ENCODE results near the gene LY6G5C.
A peak's percentile ranks its signal among the peaks of the same experiment; 100 is the strongest.

The LY6G5C gene

GRCh38 chr6:31697555-31697954 is 16.7 kb upstream of the LY6G5C start:
- Histone ChIP-seq H4K8ac (ENCODE audit: low read depth, low read length) (no peak overlapping the region), H2BK15ac (replicated peaks; ENCODE audit: low read depth) (no peak overlapping the region), H2BK120ac (ENCODE audit: low read depth, low read length) (no peak overlapping the region), H3K79me2 (ENCODE audit: control insufficient read depth, insufficient read depth, low read length) (peaks cover 17% of the 10 kb centered on the region), H3K27ac (ENCODE audit: low read depth, low read length) (no peak overlapping the region), H3K79me1 (ENCODE audit: low read length) (peaks cover 17% of the 10 kb centered on the region), H3K4me2 (ENCODE audit: low read length) (no peak overlapping the region), H3K56ac (ENCODE audit: low read length) (no peak overlapping the region), H3K4me1 (ENCODE audit: control insufficient read depth, low read depth, low read length) (peaks cover 7% of the 10 kb centered on the region), H3K4ac (ENCODE audit: low read depth, low read length) (no peak overlapping the region), H3K18ac (ENCODE audit: low read length) (no peak overlapping the region), H2BK5ac (ENCODE audit: low read length) (no peak overlapping the region), H3K36me3 (ENCODE audit: control insufficient read depth, insufficient read depth, low read length) (peaks cover 15% of the 10 kb centered on the region), H4K5ac (ENCODE audit: low read length) (no peak overlapping the region), H2AK5ac (ENCODE audit: low read length) (no peak overlapping the region), H3K9ac (ENCODE audit: low read length) (no peak overlapping the region), H3K4me3 (ENCODE audit: low read length) (no peak overlapping the region), H3K23ac (ENCODE audit: low read length) (no peak overlapping the region), H3K27me3 (ENCODE audit: insufficient read depth, low read length, poor library complexity) (no peaks in the 10 kb centered on the region)
- DNase-seq = no peak
- WGBS (ENCODE audit: extremely low coverage, insufficient coverage, low lambda C conversion rate) = no CpG with 5 or more reads among the region's 3 CpGs

GRCh38 chr6:31693535-31693934 is 12.7 kb upstream of the LY6G5C start:
- WGBS (ENCODE audit: extremely low coverage, insufficient coverage, low lambda C conversion rate) = no CpG with 5 or more reads among the region's 6 CpGs
- Histone ChIP-seq H3K27me3 (ENCODE audit: insufficient read depth, low read length, poor library complexity) (no peaks in the 10 kb centered on the region), H2BK120ac (ENCODE audit: low read depth, low read length) (no peak overlapping the region), H3K79me2 (ENCODE audit: control insufficient read depth, insufficient read depth, low read length) (peaks cover 3% of the 10 kb centered on the region), H4K5ac (ENCODE audit: low read length) (no peak overlapping the region), H3K4me2 (ENCODE audit: low read length) (no peak overlapping the region), H3K4ac (ENCODE audit: low read depth, low read length) (no peak overlapping the region), H4K8ac (ENCODE audit: low read depth, low read length) (no peak overlapping the region), H3K56ac (ENCODE audit: low read length) (no peak overlapping the region), H3K27ac (ENCODE audit: low read depth, low read length) (no peak overlapping the region), H2BK5ac (ENCODE audit: low read length) (no peak overlapping the region), H2BK15ac (replicated peaks; ENCODE audit: low read depth) (no peak overlapping the region), H3K4me3 (ENCODE audit: low read length) (no peak overlapping the region), H3K36me3 (ENCODE audit: control insufficient read depth, insufficient read depth, low read length) (peaks cover 26% of the 10 kb centered on the region), H3K23ac (ENCODE audit: low read length) (no peak overlapping the region), H3K18ac (ENCODE audit: low read length) (no peak overlapping the region), H3K4me1 (ENCODE audit: control insufficient read depth, low read depth, low read length) (peaks cover 8% of the 10 kb centered on the region), H3K9ac (ENCODE audit: low read length) (no peak overlapping the region), H2AK5ac (ENCODE audit: low read length) (no peak overlapping the region), H3K79me1 (ENCODE audit: low read length) (peaks cover 4% of the 10 kb centered on the region)
- no peak for DNase-seq

- Histone ChIP-seq H3K4ac (ENCODE audit: low read depth, low read length) (no peak overlapping the region), H2BK15ac (replicated peaks; ENCODE audit: low read depth) (no peak overlapping the region), H3K79me1 (ENCODE audit: low read length) (peaks cover 4% of the 10 kb centered on the region), H4K8ac (ENCODE audit: low read depth, low read length) (no peak overlapping the region), H3K36me3 (ENCODE audit: control insufficient read depth, insufficient read depth, low read length) (peaks cover 31% of the 10 kb centered on the region), H3K27ac (ENCODE audit: low read depth, low read length) (no peak overlapping the region), H3K4me2 (ENCODE audit: low read length) (no peak overlapping the region), H3K56ac (ENCODE audit: low read length) (no peak overlapping the region), H4K5ac (ENCODE audit: low read length) (no peak overlapping the region), H3K4me3 (ENCODE audit: low read length) (no peak overlapping the region), H2BK120ac (ENCODE audit: low read depth, low read length) (no peak overlapping the region), H3K18ac (ENCODE audit: low read length) (no peak overlapping the region), H3K79me2 (ENCODE audit: control insufficient read depth, insufficient read depth, low read length) (peaks cover 3% of the 10 kb centered on the region), H3K23ac (ENCODE audit: low read length) (no peak overlapping the region), H2BK5ac (ENCODE audit: low read length) (no peak overlapping the region), H3K9ac (ENCODE audit: low read length) (no peak overlapping the region), H3K4me1 (ENCODE audit: control insufficient read depth, low read depth, low read length) (peaks cover 8% of the 10 kb centered on the region), H2AK5ac (ENCODE audit: low read length) (no peak overlapping the region), H3K27me3 (ENCODE audit: insufficient read depth, low read length, poor library complexity) (no peaks in the 10 kb centered on the region)
- no peak for DNase-seq
- WGBS (ENCODE audit: extremely low coverage, insufficient coverage, low lambda C conversion rate) = no CpG with 5 or more reads among the region's 9 CpGs
These were observed 12.0 kb upstream of the LY6G5C start for GRCh38 chr6:31692886-31693285.

GRCh38 chr6:31692353-31692752 is 11.5 kb upstream of the LY6G5C start:
- Histone ChIP-seq H3K56ac (ENCODE audit: low read length) (no peak overlapping the region), H3K4me1 (ENCODE audit: control insufficient read depth, low read depth, low read length) (peaks cover 8% of the 10 kb centered on the region), H4K8ac (ENCODE audit: low read depth, low read length) (no peak overlapping the region), H3K36me3 (ENCODE audit: control insufficient read depth, insufficient read depth, low read length) (peaks cover 32% of the 10 kb centered on the region), H2BK120ac (ENCODE audit: low read depth, low read length) (no peak overlapping the region), H2BK15ac (replicated peaks; ENCODE audit: low read depth) (no peak overlapping the region), H3K79me1 (ENCODE audit: low read length) (no peaks in the 10 kb centered on the region), H3K79me2 (ENCODE audit: control insufficient read depth, insufficient read depth, low read length) (no peaks in the 10 kb centered on the region), H3K9ac (ENCODE audit: low read length) (no peak overlapping the region), H2BK5ac (ENCODE audit: low read length) (no peak overlapping the region), H3K27me3 (ENCODE audit: insufficient read depth, low read length, poor library complexity) (no peaks in the 10 kb centered on the region), H3K4me3 (ENCODE audit: low read length) (no peak overlapping the region), H3K27ac (ENCODE audit: low read depth, low read length) (no peak overlapping the region), H2AK5ac (ENCODE audit: low read length) (no peak overlapping the region), H3K18ac (ENCODE audit: low read length) (no peak overlapping the region), H3K4ac (ENCODE audit: low read depth, low read length) (no peak overlapping the region), H3K23ac (ENCODE audit: low read length) (no peak overlapping the region), H4K5ac (ENCODE audit: low read length) (no peak overlapping the region), H3K4me2 (ENCODE audit: low read length) (no peak overlapping the region)
- DNase-seq = no peak
- WGBS (ENCODE audit: extremely low coverage, insufficient coverage, low lambda C conversion rate) = no CpG with 5 or more reads among the region's 4 CpGs

GRCh38 chr6:31691564-31692108 is 10.8 kb upstream of the LY6G5C start:
- peaks cover 30% of the 10 kb centered on the region for H3K36me3 ChIP-seq (ENCODE audit: control insufficient read depth, insufficient read depth, low read length)
- DNase-seq = no peak
- no peak overlapping the region for H3K4ac ChIP-seq (ENCODE audit: low read depth, low read length)
- H3K27ac ChIP-seq (ENCODE audit: low read depth, low read length) = no peak overlapping the region
- no peak overlapping the region for H2BK15ac ChIP-seq (replicated peaks; ENCODE audit: low read depth)
- WGBS (ENCODE audit: extremely low coverage, insufficient coverage, low lambda C conversion rate) = no CpG with 5 or more reads among the region's 12 CpGs
- peaks cover 8% of the 10 kb centered on the region for H3K4me1 ChIP-seq (ENCODE audit: control insufficient read depth, low read depth, low read length)
- H3K18ac ChIP-seq (ENCODE audit: low read length) = no peak overlapping the region
- no peak overlapping the region for H4K8ac ChIP-seq (ENCODE audit: low read depth, low read length)
- no peak overlapping the region for H3K56ac ChIP-seq (ENCODE audit: low read length)
- no peak overlapping the region for H2BK5ac ChIP-seq (ENCODE audit: low read length)
- H3K79me1 ChIP-seq (ENCODE audit: low read length) = no peaks in the 10 kb centered on the region
- H3K23ac ChIP-seq (ENCODE audit: low read length) = no peak overlapping the region
- no peak overlapping the region for H3K9ac ChIP-seq (ENCODE audit: low read length)
- H3K4me2 ChIP-seq (ENCODE audit: low read length) = no peak overlapping the region
- no peak overlapping the region for H2AK5ac ChIP-seq (ENCODE audit: low read length)
- no peak overlapping the region for H3K4me3 ChIP-seq (ENCODE audit: low read length)
- no peak overlapping the region for H2BK120ac ChIP-seq (ENCODE audit: low read depth, low read length)
- no peaks in the 10 kb centered on the region for H3K27me3 ChIP-seq (ENCODE audit: insufficient read depth, low read length, poor library complexity)
- H3K79me2 ChIP-seq (ENCODE audit: control insufficient read depth, insufficient read depth, low read length) = no peaks in the 10 kb centered on the region
- no peak overlapping the region for H4K5ac ChIP-seq (ENCODE audit: low read length)

GRCh38 chr6:31691078-31691463 is 10.2 kb upstream of the LY6G5C start:
- H3K4ac ChIP-seq (ENCODE audit: low read depth, low read length) = no peak overlapping the region
- no peaks in the 10 kb centered on the region for H3K27me3 ChIP-seq (ENCODE audit: insufficient read depth, low read length, poor library complexity)
- DNase-seq = no peak
- no peaks in the 10 kb centered on the region for H3K79me1 ChIP-seq (ENCODE audit: low read length)
- no peak overlapping the region for H2BK5ac ChIP-seq (ENCODE audit: low read length)
- H3K18ac ChIP-seq (ENCODE audit: low read length) = no peak overlapping the region
- H2AK5ac ChIP-seq (ENCODE audit: low read length) = no peak overlapping the region
- peak overlapping the region; percentile 66 for H3K23ac ChIP-seq (ENCODE audit: low read length)
- H2BK120ac ChIP-seq (ENCODE audit: low read depth, low read length) = no peak overlapping the region
- H4K8ac ChIP-seq (ENCODE audit: low read depth, low read length) = no peak overlapping the region
- WGBS (ENCODE audit: extremely low coverage, insufficient coverage, low lambda C conversion rate) = no CpG with 5 or more reads among the region's 6 CpGs
- H3K27ac ChIP-seq (ENCODE audit: low read depth, low read length) = peak overlapping the region; percentile 6
- peaks cover 8% of the 10 kb centered on the region for H3K4me1 ChIP-seq (ENCODE audit: control insufficient read depth, low read depth, low read length)
- peaks cover 29% of the 10 kb centered on the region for H3K36me3 ChIP-seq (ENCODE audit: control insufficient read depth, insufficient read depth, low read length)
- H3K56ac ChIP-seq (ENCODE audit: low read length) = no peak overlapping the region
- H3K79me2 ChIP-seq (ENCODE audit: control insufficient read depth, insufficient read depth, low read length) = no peaks in the 10 kb centered on the region
- H2BK15ac ChIP-seq (replicated peaks; ENCODE audit: low read depth) = no peak overlapping the region
- no peak overlapping the region for H4K5ac ChIP-seq (ENCODE audit: low read length)
- H3K4me2 ChIP-seq (ENCODE audit: low read length) = no peak overlapping the region
- H3K9ac ChIP-seq (ENCODE audit: low read length) = peak overlapping the region; percentile 44
- no peak overlapping the region for H3K4me3 ChIP-seq (ENCODE audit: low read length)
